NCI-H2227 (cell line): ENCODE results near the gene LHPP.
"Not testable (repeated sequence)": the region's sequence is repeated elsewhere in the genome, so short reads cannot be mapped to it uniquely, and the experiment has no call there.

Source experiments
- DNase-seq: peaks from one replicate; lab custom pipeline; 2025; ENCODE audit not compliant: unreplicated experiment; lab: John Stamatoyannopoulos, UW

Gene LHPP

GRCh38 chr10:124534826-124535601, 73.4 kb downstream of the LHPP start:
- no peak for DNase-seq

GRCh38 chr10:124535731-124536495, 74.3 kb downstream of the LHPP start:
- no peak for DNase-seq

- no peak for DNase-seq
Measured at GRCh38 chr10:124536496-124537050, 75.0 kb downstream of the LHPP start.

- no peak for DNase-seq
Measured at GRCh38 chr10:124537166-124537725, 75.6 kb downstream of the LHPP start.

GRCh38 chr10:124537891-124538290, 76.3 kb downstream of the LHPP start:
- no peak for DNase-seq

- DNase-seq: no peak
Measured at GRCh38 chr10:124538706-124539105, 77.1 kb downstream of the LHPP start.

GRCh38 chr10:124539935-124540641, 78.5 kb downstream of the LHPP start:
- DNase-seq: peak; percentile 4

- no peak for DNase-seq
Measured at GRCh38 chr10:124541076-124541903, 79.7 kb downstream of the LHPP start.

GRCh38 chr10:124542336-124542735, 80.7 kb downstream of the LHPP start:
- no peak for DNase-seq

- DNase-seq: no peak
Measured at GRCh38 chr10:124543146-124543545, 81.5 kb downstream of the LHPP start.

GRCh38 chr10:124543971-124544370, 82.3 kb downstream of the LHPP start:
- no peak for DNase-seq

GRCh38 chr10:124544711-124545110, 83.1 kb downstream of the LHPP start:
- no peak for DNase-seq

- peak; percentile 70 for DNase-seq
Measured at GRCh38 chr10:124545351-124546054, 83.9 kb downstream of the LHPP start.

- no peak for DNase-seq
Measured at GRCh38 chr10:124546055-124546369, 84.4 kb downstream of the LHPP start.

- no peak for DNase-seq
Measured at GRCh38 chr10:124546957-124547646, 85.5 kb downstream of the LHPP start.

- no peak for DNase-seq
Measured at GRCh38 chr10:124547647-124548168, 86.1 kb downstream of the LHPP start.

GRCh38 chr10:124549171-124549570, 87.5 kb downstream of the LHPP start:
- not testable (repeated sequence) for DNase-seq

GRCh38 chr10:124550293-124551034, 88.8 kb downstream of the LHPP start:
- DNase-seq: no peak
